ENCODE data around the gene CCL22. TPM values are rescaled to one million over a fixed set of nuclear protein-coding genes. Genes with fewer than 3 reads are reported as not detected.
"Not testable (repeated sequence)": the region's sequence is repeated elsewhere in the genome, so short reads cannot be mapped to it uniquely, and the experiment has no call there.

CCL22 gene
- total and polyA plus RNA-seq, 7 donors = 2.9 TPM; not detected in 6

DNA sequence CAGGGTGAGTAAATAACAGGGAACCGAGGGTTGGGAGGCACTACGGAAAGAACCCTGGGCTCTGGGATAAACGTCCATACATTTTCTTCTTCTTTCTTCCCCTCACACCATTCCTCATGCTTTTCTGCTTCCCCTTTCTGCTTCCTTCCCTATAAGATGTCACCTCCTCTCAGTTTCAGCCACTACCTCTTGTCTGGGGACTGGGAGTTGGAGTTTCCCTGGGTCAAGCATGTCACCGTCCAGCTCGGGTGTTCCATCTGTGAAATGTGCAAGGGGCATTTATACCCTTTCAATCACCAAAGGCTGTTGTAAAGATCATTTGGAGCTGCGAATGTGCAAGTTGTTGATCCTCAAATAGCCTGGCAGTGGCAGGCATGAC is 17.5 kb upstream of the CCL22 start:
- intact Hi-C loops (cut with DNase I) = loop anchor here (2.0 kb wide), 1 partner anchor 40 kb away; no protein-coding TSS in a partner anchor
- peak overlapping the region in 2 of 4 donors; percentile 18 to 33 for H3K27ac ChIP-seq
- peaks cover 0 to 3% (median 0%) of the 10 kb centered on the region in 4 donors for H3K9me3 ChIP-seq
- no peak for TF ChIP-seq EP300 (IDR thresholded peaks at IDR 0.05)
- TF ChIP-seq, protein P1, sequence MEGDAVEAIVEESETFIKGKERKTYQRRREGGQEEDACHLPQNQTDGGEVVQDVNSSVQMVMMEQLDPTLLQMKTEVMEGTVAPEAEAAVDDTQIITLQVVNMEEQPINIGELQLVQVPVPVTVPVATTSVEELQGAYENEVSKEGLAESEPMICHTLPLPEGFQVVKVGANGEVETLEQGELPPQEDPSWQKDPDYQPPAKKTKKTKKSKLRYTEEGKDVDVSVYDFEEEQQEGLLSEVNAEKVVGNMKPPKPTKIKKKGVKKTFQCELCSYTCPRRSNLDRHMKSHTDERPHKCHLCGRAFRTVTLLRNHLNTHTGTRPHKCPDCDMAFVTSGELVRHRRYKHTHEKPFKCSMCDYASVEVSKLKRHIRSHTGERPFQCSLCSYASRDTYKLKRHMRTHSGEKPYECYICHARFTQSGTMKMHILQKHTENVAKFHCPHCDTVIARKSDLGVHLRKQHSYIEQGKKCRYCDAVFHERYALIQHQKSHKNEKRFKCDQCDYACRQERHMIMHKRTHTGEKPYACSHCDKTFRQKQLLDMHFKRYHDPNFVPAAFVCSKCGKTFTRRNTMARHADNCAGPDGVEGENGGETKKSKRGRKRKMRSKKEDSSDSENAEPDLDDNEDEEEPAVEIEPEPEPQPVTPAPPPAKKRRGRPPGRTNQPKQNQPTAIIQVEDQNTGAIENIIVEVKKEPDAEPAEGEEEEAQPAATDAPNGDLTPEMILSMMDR (IDR thresholded peaks at IDR 0.05) = no peak
- no peak for TF ChIP-seq POLR2A (IDR thresholded peaks at IDR 0.05)
- no peak for TF ChIP-seq POLR2AphosphoS5 (IDR thresholded peaks at IDR 0.05)
- no peak for DNase-seq
- peaks cover 0 to 14% (median 8%) of the 10 kb centered on the region in 4 donors for H3K4me1 ChIP-seq
- H3K27me3 ChIP-seq = no peaks in the 10 kb centered on the region
- no peak overlapping the region for H3K4me3 ChIP-seq
- 69 to 72% methylated on average over 6 of the region's 6 CpGs for WGBS, 2 donors
- H3K36me3 ChIP-seq = no peaks in the 10 kb centered on the region

DNA sequence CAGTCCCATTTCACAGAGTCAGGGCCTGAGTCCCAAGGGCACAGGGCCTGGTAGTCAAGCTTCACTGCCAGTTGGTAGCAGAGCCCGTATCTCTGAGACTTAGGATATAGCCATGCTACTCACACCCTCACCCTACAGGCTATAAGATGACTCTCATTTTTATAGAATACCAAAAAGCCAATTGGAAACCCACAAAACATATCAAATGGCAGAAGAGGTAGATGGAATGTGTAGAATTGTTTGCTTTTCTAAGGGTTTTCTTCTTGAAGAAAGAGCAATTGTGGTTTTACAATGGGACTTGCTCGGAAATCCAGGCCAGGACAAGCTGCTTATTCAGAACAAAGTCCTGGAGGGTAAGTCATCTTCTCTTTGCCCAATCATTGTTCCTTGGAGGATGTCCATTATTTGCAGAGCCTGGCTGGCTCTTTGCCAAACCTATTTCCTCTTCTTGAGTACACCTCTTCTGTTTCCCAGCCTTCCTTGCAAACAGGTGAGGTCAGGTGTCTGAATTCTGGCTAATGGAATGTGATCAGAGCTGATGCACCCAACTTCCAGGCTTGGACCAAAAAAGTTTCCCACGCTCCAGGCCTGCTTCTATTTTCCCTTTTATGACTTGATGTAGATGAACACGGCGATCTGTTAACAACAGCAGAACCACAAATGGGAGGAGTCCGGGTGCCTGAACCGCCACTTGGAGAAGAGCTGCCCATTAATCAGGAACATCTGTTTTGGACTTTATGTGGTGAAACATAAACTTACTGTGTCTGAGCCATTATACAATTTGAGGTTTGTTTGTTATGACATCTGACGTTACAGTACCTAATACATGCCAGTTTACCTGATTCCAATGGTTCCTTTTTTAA is 16.9 kb upstream of the CCL22 start:
- TF ChIP-seq POLR2A (IDR thresholded peaks at IDR 0.05) = no peak
- TF ChIP-seq, protein P1 (IDR thresholded peaks at IDR 0.05) = no peak
- TF ChIP-seq EP300 (IDR thresholded peaks at IDR 0.05) = no peak
- peak; percentile 21 to 54 (median 48) for TF ChIP-seq POLR2AphosphoS5 (IDR thresholded peaks at IDR 0.05)

DNA sequence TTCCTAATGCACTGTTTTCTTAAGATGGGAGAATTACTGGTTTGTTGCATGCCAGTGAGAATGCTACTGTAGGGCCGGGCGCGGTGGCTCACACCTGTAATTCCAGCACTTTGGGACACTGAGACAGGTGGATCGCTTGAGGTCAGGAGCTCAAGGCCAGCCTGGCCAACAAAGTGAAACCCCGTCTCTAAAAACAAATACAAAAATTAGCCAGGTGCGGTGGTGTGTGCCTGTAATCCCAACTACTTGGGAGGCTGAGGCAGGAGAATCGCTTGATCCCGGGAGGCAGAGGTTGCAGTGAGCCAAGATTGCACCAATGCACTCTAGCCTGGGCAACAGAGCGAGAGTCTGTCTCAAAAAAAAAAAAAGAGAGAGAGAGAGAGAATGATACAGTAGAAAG is 16.0 kb upstream of the CCL22 start:
- 77 to 91% methylated on average over 9 of the region's 9 CpGs for WGBS, 2 donors
- not testable (repeated sequence) for DNase-seq

More for the DNA sequence above, 16.9 kb upstream of the CCL22 start:
- H3K27ac ChIP-seq = peak overlapping the region in 3 of 4 donors; percentile 1 to 33 (median 18)
- peaks cover 0 to 3% (median 0%) of the 10 kb centered on the region in 4 donors for H3K9me3 ChIP-seq
- intact Hi-C loops (cut with DNase I) = loop anchor here (2.0 kb wide), 1 partner anchor 39 kb away; no protein-coding TSS in a partner anchor
- no peak overlapping the region for H3K4me3 ChIP-seq
- DNase-seq = no peak
- H3K27me3 ChIP-seq = no peaks in the 10 kb centered on the region
- no peaks in the 10 kb centered on the region for H3K36me3 ChIP-seq
- peaks cover 0 to 14% (median 8%) of the 10 kb centered on the region in 4 donors for H3K4me1 ChIP-seq
- 11 to 43% methylated on average over 8 of the region's 8 CpGs for WGBS, 2 donors

DNA sequence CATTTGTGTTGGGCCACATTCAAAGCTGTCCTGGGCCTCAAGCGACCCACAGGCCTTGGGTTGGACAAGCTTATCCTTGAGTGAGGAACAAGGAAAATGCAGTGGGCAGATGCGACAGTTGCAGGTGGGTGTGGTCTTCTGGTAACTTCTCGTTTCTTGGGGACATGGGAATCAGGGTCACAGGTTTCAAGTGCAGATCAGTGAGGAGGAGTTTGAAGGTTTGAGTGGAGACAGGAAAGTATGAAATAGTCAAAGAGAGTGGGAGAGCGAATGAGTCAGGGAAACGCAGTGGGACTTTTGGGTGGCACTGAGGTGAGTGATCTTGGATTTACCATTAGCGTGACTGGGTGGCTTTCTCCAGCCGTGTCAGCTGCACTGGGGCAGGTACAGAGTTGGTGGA is 15.4 kb upstream of the CCL22 start:
- intact Hi-C loops (cut with DNase I) = no loop called here
- no peak for TF ChIP-seq POLR2AphosphoS5 (IDR thresholded peaks at IDR 0.05)
- TF ChIP-seq EP300 (IDR thresholded peaks at IDR 0.05) = no peak
- no peak for TF ChIP-seq POLR2A (IDR thresholded peaks at IDR 0.05)
- TF ChIP-seq, protein P1 (IDR thresholded peaks at IDR 0.05) = no peak
- Histone ChIP-seq H3K9me3 (no peaks in the 10 kb centered on the region), H3K4me3 (no peak overlapping the region), H3K4me1 (peaks cover 0 to 14% (median 8%) of the 10 kb centered on the region in 4 donors), H3K27ac (no peak overlapping the region), H3K27me3 (no peaks in the 10 kb centered on the region), H3K36me3 (no peaks in the 10 kb centered on the region)
- no peak for DNase-seq
- 84 to 89% methylated on average over 7 of the region's 7 CpGs for WGBS, 2 donors

More for the DNA sequence above, 16.0 kb upstream of the CCL22 start:
- H3K27me3 ChIP-seq; H3K9me3 ChIP-seq; H3K27ac ChIP-seq; H3K4me3 ChIP-seq; intact Hi-C loops (cut with DNase I); H3K36me3 ChIP-seq: not testable (repeated sequence)
- H3K4me1 ChIP-seq = peaks cover 0 to 14% (median 8%) of the 10 kb centered on the region in 4 donors

DNA sequence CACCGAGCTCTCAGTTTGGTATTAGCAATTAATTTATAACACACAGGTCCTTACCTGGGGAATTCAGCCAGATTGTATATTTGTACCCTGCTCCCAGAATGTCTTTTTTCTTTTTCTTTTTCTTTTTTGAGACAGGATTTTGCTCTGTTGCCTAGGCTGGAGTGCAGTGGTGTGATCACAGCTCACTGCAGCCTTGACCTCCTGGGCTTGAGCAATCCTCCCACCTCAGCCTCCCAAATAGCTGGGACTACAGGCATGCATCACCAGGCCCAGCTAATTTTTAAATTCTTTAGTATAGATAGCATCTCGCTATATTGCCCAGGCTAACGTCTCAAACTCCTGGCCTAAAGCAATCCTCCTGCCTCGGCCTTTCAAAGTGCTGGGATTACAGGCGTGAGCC is 14.5 kb upstream of the CCL22 start:
- H3K27me3 ChIP-seq; DNase-seq; intact Hi-C loops (cut with DNase I); H3K36me3 ChIP-seq; H3K4me3 ChIP-seq; H3K9me3 ChIP-seq; H3K27ac ChIP-seq: not testable (repeated sequence)
- 96 to 98% methylated on average over 5 of the region's 5 CpGs for WGBS, 2 donors
- peaks cover 0 to 14% (median 8%) of the 10 kb centered on the region in 4 donors for H3K4me1 ChIP-seq
